GM12878 (cell line): Measurements from ENCODE around the gene EN1. TPM values are rescaled to one million over a fixed set of nuclear protein-coding genes. Genes with fewer than 3 reads are reported as not detected.

Experiments
- ATAC-seq: fragments of 200-7000 bp; cut with Tn5 transposase; 3 replicates; pipeline ENCODE4 v1.9.1; 2020; ENCODE audit warnings: mild to moderate bottlenecking, moderate library complexity
- BruUV-seq: library from RNA; stranded (reverse); fragments of 400-500 nt; replicated peaks from 2 replicates; lab custom pipeline; 2021; lab: Mats Ljungman, UMichigan
- CTCF ChIA-PET: fragments of 300-600 bp; sonication (Branson Sonifier 250); formaldehyde crosslinking; extraction: SDS; loops from one replicate; lab custom pipeline; 2021; ENCODE audit warnings: inconsistent platforms; lab: Yijun Ruan, JAX
- POLR2A ChIA-PET: fragments of 350-600 bp; formaldehyde crosslinking; extraction: SDS; loops from one replicate; lab custom pipeline; 2021; ENCODE audit warnings: inconsistent platforms; lab: Charles Lee
- RAD21 ChIA-PET: fragments of 300-600 bp; sonication (Branson Sonifier 250); formaldehyde crosslinking; loops from one replicate; lab custom pipeline; 2023; ENCODE audit warnings: antibody characterized with exemption; ENCODE audit not compliant: unreplicated experiment; lab: Charles Lee
- SMC1A ChIA-PET: fragments of 300-600 bp; sonication (Branson Sonifier 250); formaldehyde crosslinking; loops from one replicate; lab custom pipeline; 2023; ENCODE audit not compliant: unreplicated experiment, uncharacterized antibody; lab: Charles Lee
- DNase-seq: peaks from one replicate; pipeline ENCODE4 v3.0.0-alpha.2; 2011; ENCODE audit warnings: low read depth, low spot score
- FAIRE-seq: peaks from 3 replicates; lab custom pipeline; 2011; peaks lifted over from hg19 to GRCh38; lab: Jason Lieb, UNC
- H2AFZ ChIP-seq: 2 replicates; pipeline ENCODE4 v1.6.0; 2011; ENCODE audit warnings: low read depth, low read length, control low read depth; ENCODE audit not compliant: control insufficient read depth
- H3K27ac ChIP-seq: 2 replicates; pipeline ENCODE4 v1.5.1; 2011; ENCODE audit warnings: control low read depth; ENCODE audit not compliant: control insufficient read depth, insufficient read depth
- H3K27me3 ChIP-seq, 2 experiments: replicated peaks in 1 of 2; 2 replicates each; pipeline versions ENCODE4 v1.6.0 to v1.6.1; 2011; ENCODE audit warnings: low read length in 1 of 2; ENCODE audit not compliant: control insufficient read depth in 2 of 2, insufficient read depth in 2 of 2
- H3K36me3 ChIP-seq, 2 experiments: 2 replicates each; pipeline ENCODE4 v1.5.1; 2011; ENCODE audit warnings: low read length in 1 of 2; ENCODE audit not compliant: control insufficient read depth in 2 of 2, insufficient read depth in 2 of 2
- H3K4me1 ChIP-seq: 2 replicates; pipeline ENCODE4 v1.6.1; 2011; ENCODE audit warnings: mild to moderate bottlenecking, low read length, moderate library complexity, mixed read lengths; ENCODE audit not compliant: control insufficient read depth, insufficient read depth
- H3K4me2 ChIP-seq: 2 replicates; pipeline ENCODE4 v1.6.0; 2011; ENCODE audit warnings: control low read depth; ENCODE audit not compliant: control insufficient read depth, insufficient read depth
- H3K4me3 ChIP-seq: fragments of 200-600 bp; sonication (generic); 2 replicates; pipeline ENCODE4 v1.5.1; 2016
- H3K79me2 ChIP-seq: 2 replicates; pipeline ENCODE4 v1.6.0; 2011; ENCODE audit warnings: low read length; ENCODE audit not compliant: control insufficient read depth, insufficient read depth
- H3K9ac ChIP-seq: 2 replicates; pipeline ENCODE4 v1.8.0; 2011; ENCODE audit warnings: low read length, control low read depth, mixed read lengths; ENCODE audit not compliant: control insufficient read depth, insufficient read depth
- H3K9me3 ChIP-seq: replicated peaks from 3 replicates; pipeline ENCODE4 v1.5.1; 2011; ENCODE audit warnings: mild to moderate bottlenecking, low read length; ENCODE audit not compliant: control insufficient read depth, insufficient read depth
- H4K20me1 ChIP-seq: 2 replicates; pipeline ENCODE4 v1.6.0; 2011; ENCODE audit not compliant: control insufficient read depth, insufficient read depth
- CBFB ChIP-seq: IDR thresholded peaks from 2 replicates; pipeline ENCODE4 v1.6.1; 2016; ENCODE audit warnings: antibody characterized with exemption, low read depth
- HDAC6 ChIP-seq: fragments of 200-600 bp; sonication (generic); IDR thresholded peaks from one replicate; pipeline ENCODE4 v1.8.0; 2017; ENCODE audit warnings: antibody characterized with exemption; ENCODE audit not compliant: unreplicated experiment
- HDGF ChIP-seq: fragments of 450-650 bp; IDR thresholded peaks from 2 replicates; pipeline ENCODE4 v1.6.1; 2016; ENCODE audit warnings: antibody characterized with exemption
- NR2C1 ChIP-seq: fragments of 450-650 bp; IDR thresholded peaks from 2 replicates; pipeline ENCODE4 v1.6.1; 2017; ENCODE audit warnings: antibody characterized with exemption, mild to moderate bottlenecking, moderate library complexity
- SMARCA5 ChIP-seq: fragments of 450-650 bp; IDR thresholded peaks from 2 replicates; pipeline ENCODE4 v1.6.1; 2017; ENCODE audit warnings: mild to moderate bottlenecking
- SPI1 ChIP-seq: IDR thresholded peaks from 2 replicates; pipeline ENCODE4 v1.6.1; 2011; ENCODE audit warnings: low read depth, mild to moderate bottlenecking, low read length, moderate library complexity, borderline replicate concordance; ENCODE audit not compliant: insufficient read depth
- YBX1 ChIP-seq: fragments of 450-650 bp; IDR thresholded peaks from 2 replicates; pipeline ENCODE4 v1.6.1; 2016; ENCODE audit warnings: antibody characterized with exemption
- ZNF217 ChIP-seq: fragments of 450-650 bp; IDR thresholded peaks from 2 replicates; pipeline ENCODE4 v1.6.1; 2017; ENCODE audit warnings: antibody characterized with exemption, mild to moderate bottlenecking
- ZSCAN29 ChIP-seq: fragments of 450-650 bp; IDR thresholded peaks from 2 replicates; pipeline ENCODE4 v1.6.1; 2017; ENCODE audit warnings: mild to moderate bottlenecking, moderate library complexity
- WGBS: methylation state at CpG from one replicate; pipeline ENCODE4 v1.1.6; 2016; ENCODE audit warnings: low lambda C conversion rate; ENCODE audit not compliant: insufficient replicate concordance, insufficient coverage; ENCODE audit errors: missing lambda C conversion rate; 5-methylcytosine and 5-hydroxymethylcytosine counted together
- in situ Hi-C: fragments of 300-500 bp; cut with MboI; formaldehyde crosslinking; loops from 9 replicates; pipeline ENCODE4 v1.14.3; 2018; ENCODE audit warnings: mixed read lengths
- intact Hi-C: fragments of 100-400 bp; cut with micrococcal nuclease; formaldehyde crosslinking; loops from one replicate; pipeline ENCODE4 v1.14.2; 2022; ENCODE audit not compliant: unreplicated experiment
- polyA plus RNA-seq, 11 experiments: library from polyadenylated mRNA; depleted of rRNA in 4 of 11; unstranded in 6 of 11; stranded (reverse) in 5 of 11; fragments of >200 nt; fragmentation: Nextera tagmentation in 4 of 11; fragmentation: Illumina TruSeq in 1 of 11; extraction: Ambion mirVana in 4 of 11; extraction: Trizol in 1 of 11; gene quantifications; 1 replicate in 1 of 11; 2 replicates in 10 of 11; pipeline versions ENCODE4 v1.2.1 to v1.2.3, GENCODE V29; 2011 to 2016; ENCODE audit warnings: inconsistent platforms in 2 of 11, missing spikeins in 2 of 11, low read depth in 1 of 11
- total RNA-seq, 4 experiments: library from RNA; depleted of rRNA in 3 of 4; stranded (reverse); fragments of >200 nt in 3 of 4; fragmentation: Illumina TruSeq in 1 of 4; extraction: Trizol in 1 of 4; gene quantifications; 2 replicates each; pipeline versions ENCODE4 v1.2.1 to v1.2.3, GENCODE V29; 2013 to 2021
- TF ChIP-seq, protein P1 (sequence below): fragments of 450-650 bp; IDR thresholded peaks from 2 replicates; pipeline ENCODE4 v1.6.1; 2017; ENCODE audit warnings: low read depth, mild to moderate bottlenecking, moderate library complexity
- TF ChIP-seq, protein P2 (sequence below): IDR thresholded peaks from 2 replicates; pipeline ENCODE4 v1.6.1; 2011; ENCODE audit warnings: low read depth, low read length, improper control_type of control experiment, borderline replicate concordance

The EN1 gene
- total and polyA plus RNA-seq, 10 of the 15 experiments (the other 5 are each of a cell fraction or from before 2014, with no cell fraction given) = not detected

DNA sequence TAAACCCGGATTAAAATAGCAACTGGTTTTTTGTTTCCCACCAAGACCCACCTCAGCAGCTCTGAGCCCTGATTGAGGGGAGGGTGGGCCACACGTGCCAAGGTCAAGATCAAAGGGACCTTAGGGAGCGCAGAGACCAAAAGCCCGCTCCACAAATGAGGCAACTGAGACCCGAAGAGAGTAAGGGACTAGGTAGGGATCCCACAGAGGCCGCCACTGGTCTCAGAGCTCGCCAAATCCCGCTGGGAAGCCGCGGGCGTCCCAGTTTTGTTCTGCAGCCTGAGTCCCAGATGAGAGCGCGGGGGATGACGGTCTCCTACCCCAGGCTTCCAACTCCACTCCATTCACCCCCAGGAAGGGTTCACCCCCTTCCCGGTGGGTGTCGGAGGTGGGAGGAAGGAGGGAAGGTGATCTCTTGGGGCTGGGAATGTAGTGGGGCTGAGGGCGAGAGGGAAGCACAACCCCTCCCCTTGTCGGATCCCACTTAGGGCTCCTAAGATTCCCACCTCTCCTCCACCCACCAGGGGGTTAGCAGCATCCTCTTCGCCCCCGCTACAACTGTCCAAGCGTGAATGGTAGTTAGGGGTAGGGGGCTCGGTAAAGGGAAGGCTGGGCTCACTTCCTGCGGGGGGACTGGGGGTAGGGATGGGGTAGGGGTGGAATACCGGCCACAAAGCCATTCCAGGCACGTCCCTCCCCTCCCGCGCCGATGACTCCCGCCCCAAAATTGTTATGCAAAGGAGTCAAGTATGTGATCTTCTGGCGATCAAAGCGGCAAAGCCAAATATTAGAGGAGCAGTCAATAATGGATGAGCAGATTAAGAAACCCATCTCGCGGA lies 7.3 kb upstream of the EN1 start:
- DNase-seq = no peak
- H3K27me3 ChIP-seq = peaks cover 16 to 36% of the 10 kb centered on the region in 2 experiments
- TF ChIP-seq HDGF (no peak), SPI1 (no peak), SMARCA5 (no peak), ZSCAN29 (no peak), ZNF217 (no peak), CBFB (no peak), HDAC6 (no peak), YBX1 (no peak), NR2C1 (no peak)
- TF ChIP-seq, protein P1, sequence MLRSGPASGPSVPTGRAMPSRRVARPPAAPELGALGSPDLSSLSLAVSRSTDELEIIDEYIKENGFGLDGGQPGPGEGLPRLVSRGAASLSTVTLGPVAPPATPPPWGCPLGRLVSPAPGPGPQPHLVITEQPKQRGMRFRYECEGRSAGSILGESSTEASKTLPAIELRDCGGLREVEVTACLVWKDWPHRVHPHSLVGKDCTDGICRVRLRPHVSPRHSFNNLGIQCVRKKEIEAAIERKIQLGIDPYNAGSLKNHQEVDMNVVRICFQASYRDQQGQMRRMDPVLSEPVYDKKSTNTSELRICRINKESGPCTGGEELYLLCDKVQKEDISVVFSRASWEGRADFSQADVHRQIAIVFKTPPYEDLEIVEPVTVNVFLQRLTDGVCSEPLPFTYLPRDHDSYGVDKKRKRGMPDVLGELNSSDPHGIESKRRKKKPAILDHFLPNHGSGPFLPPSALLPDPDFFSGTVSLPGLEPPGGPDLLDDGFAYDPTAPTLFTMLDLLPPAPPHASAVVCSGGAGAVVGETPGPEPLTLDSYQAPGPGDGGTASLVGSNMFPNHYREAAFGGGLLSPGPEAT = no peak
- TF ChIP-seq, protein P2, sequence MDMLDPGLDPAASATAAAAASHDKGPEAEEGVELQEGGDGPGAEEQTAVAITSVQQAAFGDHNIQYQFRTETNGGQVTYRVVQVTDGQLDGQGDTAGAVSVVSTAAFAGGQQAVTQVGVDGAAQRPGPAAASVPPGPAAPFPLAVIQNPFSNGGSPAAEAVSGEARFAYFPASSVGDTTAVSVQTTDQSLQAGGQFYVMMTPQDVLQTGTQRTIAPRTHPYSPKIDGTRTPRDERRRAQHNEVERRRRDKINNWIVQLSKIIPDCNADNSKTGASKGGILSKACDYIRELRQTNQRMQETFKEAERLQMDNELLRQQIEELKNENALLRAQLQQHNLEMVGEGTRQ = no peak
- no peak overlapping the region for H3K4me2 ChIP-seq
- no peaks in the 10 kb centered on the region for H3K9me3 ChIP-seq
- no peak for FAIRE-seq
- no TSS peak for BruUV-seq
- H3K4me3 ChIP-seq = no peak overlapping the region; the same call in 1 of the 2 replicates
- 26% methylated on average over 33 of the region's 33 CpGs for WGBS
- no peak for ATAC-seq
- H3K36me3 ChIP-seq = no peaks in the 10 kb centered on the region
- CTCF ChIA-PET = interaction anchor here (0.6 to 3.0 kb wide), 25 partner anchors 10 to 852 kb away, joined by 3 to 47 read pairs (median 4); no protein-coding TSS in a partner anchor
- POLR2A ChIA-PET = no interaction called here
- H4K20me1 ChIP-seq = no peaks in the 10 kb centered on the region
- no peak overlapping the region for H2AFZ ChIP-seq
- RAD21 ChIA-PET = interaction anchor here (0.6 to 1.4 kb wide), 8 partner anchors 93 to 822 kb away, joined by 3 to 21 read pairs (median 4); no protein-coding TSS in a partner anchor
- H3K79me2 ChIP-seq = no peaks in the 10 kb centered on the region
- SMC1A ChIA-PET = interaction anchor here (0.6 to 1.2 kb wide), 5 partner anchors 321 to 808 kb away, joined by 3 to 7 read pairs (median 4); no protein-coding TSS in a partner anchor
- H3K9ac ChIP-seq = no peak overlapping the region
- no peak overlapping the region for H3K27ac ChIP-seq
- in situ Hi-C loops = loop anchor here (25.0 kb wide), 1 partner anchor 817 kb away; no protein-coding TSS in a partner anchor
- no peaks in the 10 kb centered on the region for H3K4me1 ChIP-seq
- intact Hi-C loops = loop anchor here (1.0 to 5.0 kb wide), 3 partner anchors 318 to 807 kb away; no protein-coding TSS in a partner anchor
